MM.1S (cell line): ENCODE measurements around the gene XXYLT1.

Experiments used
- DNase-seq: peaks from one replicate; pipeline ENCODE4 v3.0.0-alpha.2; 2015
- H2AFZ ChIP-seq: fragments of 300-600 bp; sonication (generic); 2 replicates; pipeline ENCODE4 v1.6.0; 2016; ENCODE audit warnings: antibody characterized with exemption, low read length
- H3F3A ChIP-seq: fragments of 300-600 bp; sonication (generic); 2 replicates; pipeline ENCODE4 v1.6.1; 2016; ENCODE audit warnings: mild to moderate bottlenecking, antibody characterized with exemption, low read length, moderate library complexity, mixed read lengths; ENCODE audit not compliant: insufficient read depth
- H3K27ac ChIP-seq: fragments of 300-600 bp; sonication (generic); 2 replicates; pipeline ENCODE4 v1.5.1; 2016; ENCODE audit warnings: mild to moderate bottlenecking, low read length
- H3K27me3 ChIP-seq: fragments of 300-600 bp; sonication (generic); replicated peaks from 2 replicates; pipeline ENCODE4 v1.6.0; 2016; ENCODE audit warnings: low read length; ENCODE audit not compliant: insufficient read depth
- H3K36me3 ChIP-seq: fragments of 300-600 bp; sonication (generic); replicated peaks from 2 replicates; pipeline ENCODE4 v1.6.1; 2016; ENCODE audit warnings: mild to moderate bottlenecking, low read length, mixed read lengths; ENCODE audit not compliant: insufficient read depth
- H3K4me1 ChIP-seq: fragments of 300-600 bp; sonication (generic); 2 replicates; pipeline ENCODE4 v1.6.1; 2016; ENCODE audit warnings: low read length, mixed read lengths
- H3K4me2 ChIP-seq: fragments of 300-600 bp; sonication (generic); 2 replicates; pipeline ENCODE4 v1.6.0; 2016; ENCODE audit warnings: low read depth, low read length
- H3K4me3 ChIP-seq: fragments of 300-600 bp; sonication (generic); 2 replicates; pipeline ENCODE4 v1.5.1; 2016; ENCODE audit warnings: low read length, mixed read lengths
- H3K79me2 ChIP-seq: fragments of 300-600 bp; sonication (generic); 2 replicates; pipeline ENCODE4 v1.6.1; 2016; ENCODE audit warnings: mixed run types, low read length, mixed read lengths
- H3K9ac ChIP-seq: fragments of 300-600 bp; sonication (generic); 2 replicates; pipeline ENCODE4 v1.6.1; 2016; ENCODE audit warnings: low read length, mixed read lengths
- H3K9me2 ChIP-seq: fragments of 300-600 bp; sonication (generic); replicated peaks from 2 replicates; pipeline ENCODE4 v1.6.1; 2016; ENCODE audit warnings: mild to moderate bottlenecking, low read length, mixed read lengths; ENCODE audit not compliant: insufficient read depth
- H3K9me3 ChIP-seq: fragments of 300-600 bp; sonication (generic); replicated peaks from 2 replicates; pipeline ENCODE4 v1.6.1; 2016; ENCODE audit warnings: mild to moderate bottlenecking, low read length, mixed read lengths; ENCODE audit not compliant: insufficient read depth
- H4K20me1 ChIP-seq: fragments of 300-600 bp; sonication (generic); 2 replicates; pipeline ENCODE4 v1.6.1; 2016; ENCODE audit warnings: mild to moderate bottlenecking, low read length, moderate library complexity, mixed read lengths; ENCODE audit not compliant: insufficient read depth
- CTCF ChIP-seq: fragments of 300-600 bp; sonication (generic); IDR thresholded peaks from 2 replicates; pipeline ENCODE4 v1.5.1; 2016; ENCODE audit warnings: antibody characterized with exemption, low read length, mixed read lengths
- EZH2 ChIP-seq: fragments of 300-600 bp; sonication (generic); optimal IDR thresholded peaks from 2 replicates; pipeline ENCODE3; 2017; ENCODE audit warnings: low read depth, mild to moderate bottlenecking, antibody characterized with exemption, low read length, mixed read lengths
- EZH2phosphoT487 ChIP-seq: fragments of 300-600 bp; sonication (generic); IDR thresholded peaks from 2 replicates; pipeline ENCODE4 v1.6.1; 2018; ENCODE audit warnings: antibody characterized with exemption, low read length

XXYLT1 gene

GRCh38 chr3:195070336-195070735 is 200.6 kb downstream of the XXYLT1 start:
- no peak for TF ChIP-seq EZH2phosphoT487
- no peak for TF ChIP-seq EZH2
- TF ChIP-seq CTCF: no peak
- no peaks in the 10 kb centered on the region for H3K9me3 ChIP-seq
- no peaks in the 10 kb centered on the region for H3K9me2 ChIP-seq
- no peaks in the 10 kb centered on the region for H4K20me1 ChIP-seq
- H3K4me2 ChIP-seq: no peak overlapping the region
- H3K4me3 ChIP-seq: no peak overlapping the region
- no peaks in the 10 kb centered on the region for H3K79me2 ChIP-seq
- H2AFZ ChIP-seq: no peak overlapping the region
- H3K9ac ChIP-seq: no peak overlapping the region
- no peak overlapping the region for H3K27ac ChIP-seq
- no peaks in the 10 kb centered on the region for H3K27me3 ChIP-seq
- no peaks in the 10 kb centered on the region for H3K36me3 ChIP-seq
- H3K4me1 ChIP-seq: no peaks in the 10 kb centered on the region
- no peaks in the 10 kb centered on the region for H3F3A ChIP-seq
- no peak for DNase-seq

- Histone ChIP-seq H3K79me2 (no peaks in the 10 kb centered on the region), H3K36me3 (no peaks in the 10 kb centered on the region), H3K9ac (no peak overlapping the region), H3K4me2 (no peak overlapping the region), H3F3A (no peaks in the 10 kb centered on the region), H3K4me1 (peaks cover 4% of the 10 kb centered on the region), H3K9me3 (no peaks in the 10 kb centered on the region), H3K27ac (no peak overlapping the region), H3K27me3 (no peaks in the 10 kb centered on the region), H4K20me1 (no peaks in the 10 kb centered on the region), H3K9me2 (no peaks in the 10 kb centered on the region), H2AFZ (no peak overlapping the region), H3K4me3 (no peak overlapping the region)
- DNase-seq: no peak
- TF ChIP-seq EZH2phosphoT487: no peak
- no peak for TF ChIP-seq EZH2
- TF ChIP-seq CTCF: no peak
These were observed 201.3 kb downstream of the XXYLT1 start for GRCh38 chr3:195069501-195070251.

- no peak overlapping the region for H3K9ac ChIP-seq
- TF ChIP-seq EZH2phosphoT487: no peak
- TF ChIP-seq CTCF: no peak
- TF ChIP-seq EZH2: no peak
These were observed 202.6 kb downstream of the XXYLT1 start for GRCh38 chr3:195068084-195069080.

More at GRCh38 chr3:195068084-195069080, 202.6 kb downstream of the XXYLT1 start:
- no peaks in the 10 kb centered on the region for H3K9me3 ChIP-seq
- H3K27me3 ChIP-seq: no peaks in the 10 kb centered on the region
- no peak overlapping the region for H2AFZ ChIP-seq
- H3K27ac ChIP-seq: no peak overlapping the region
- H3K79me2 ChIP-seq: no peaks in the 10 kb centered on the region
- no peaks in the 10 kb centered on the region for H3F3A ChIP-seq
- H3K4me1 ChIP-seq: peaks cover 11% of the 10 kb centered on the region
- DNase-seq: no peak
- H4K20me1 ChIP-seq: no peaks in the 10 kb centered on the region
- H3K4me2 ChIP-seq: no peak overlapping the region
- no peaks in the 10 kb centered on the region for H3K36me3 ChIP-seq
- H3K9me2 ChIP-seq: no peaks in the 10 kb centered on the region
- H3K4me3 ChIP-seq: no peak overlapping the region
